HG03521 (cell line): ENCODE measurements around the gene PPDPF.

Experiments used
- ATAC-seq: cut with Tn5 transposase; IDR thresholded peaks from one replicate; pipeline ENCODE4 v1.9.1; 2021; ENCODE audit warnings: mild to moderate bottlenecking, moderate library complexity; ENCODE audit not compliant: unreplicated experiment

The PPDPF gene

DNA sequence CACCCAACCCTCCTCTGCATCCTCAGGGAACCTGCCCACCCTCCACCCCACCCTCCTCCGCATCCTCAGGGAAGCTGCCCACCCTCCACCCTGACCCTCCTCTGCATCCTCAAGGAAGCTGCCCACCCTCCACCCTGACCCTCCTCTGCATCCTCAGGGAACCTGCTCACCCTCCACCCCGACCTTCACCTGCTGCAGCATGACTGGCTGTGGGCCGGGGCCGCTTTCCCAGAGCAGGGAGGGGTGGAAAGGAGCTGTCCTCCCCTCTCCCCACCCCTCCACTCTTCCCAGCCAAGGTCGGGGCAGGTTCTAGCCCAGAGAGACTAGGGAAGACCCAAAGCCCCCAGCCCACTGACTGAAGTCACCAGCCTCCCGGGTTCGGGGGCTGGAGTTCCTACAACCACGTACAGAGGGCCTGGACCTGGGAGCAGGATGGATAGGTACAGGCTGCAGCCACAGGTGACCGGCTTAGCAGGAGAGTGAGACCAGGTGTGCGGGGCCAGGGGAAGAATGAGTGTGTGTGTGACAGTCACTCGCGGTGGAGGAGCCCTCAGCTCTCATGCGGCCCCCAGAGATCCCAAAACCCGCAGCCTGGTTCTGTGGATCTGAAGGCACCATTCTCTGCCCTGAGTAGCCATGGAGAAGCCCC lies 33.3 kb upstream of the PPDPF start:
- no peak for ATAC-seq

- ATAC-seq = no peak
Measured at GRCh38 chr20:63487781-63488241, 32.8 kb upstream of the PPDPF start.

- ATAC-seq = no peak
Measured at GRCh38 chr20:63488315-63489251, 32.0 kb upstream of the PPDPF start.

- no peak for ATAC-seq
Measured at GRCh38 chr20:63490416-63490815, 30.1 kb upstream of the PPDPF start.

DNA sequence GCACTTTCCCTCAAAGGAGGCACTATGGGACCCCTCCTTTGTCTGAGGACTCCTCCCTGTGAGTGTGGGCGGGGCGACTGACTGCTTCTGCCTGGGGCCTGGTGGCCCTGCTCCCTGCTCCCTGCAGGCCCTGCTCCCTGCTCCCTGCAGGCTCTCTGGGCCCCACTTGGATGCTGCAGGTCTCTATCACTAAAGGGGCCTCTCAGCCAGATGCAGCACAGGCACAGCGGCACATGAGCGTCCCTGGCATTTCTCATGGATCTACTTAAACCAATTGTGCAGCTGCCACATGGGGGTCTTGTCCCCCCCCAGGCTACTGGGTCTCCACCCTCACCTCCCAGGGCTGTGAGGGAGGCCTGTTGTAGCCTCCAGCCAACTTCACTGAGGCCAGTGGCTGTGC lies 29.5 kb upstream of the PPDPF start:
- no peak for ATAC-seq

GRCh38 chr20:63491635-63492230 lies 28.8 kb upstream of the PPDPF start:
- ATAC-seq = no peak

GRCh38 chr20:63492518-63492917 lies 28.0 kb upstream of the PPDPF start:
- no peak for ATAC-seq

DNA sequence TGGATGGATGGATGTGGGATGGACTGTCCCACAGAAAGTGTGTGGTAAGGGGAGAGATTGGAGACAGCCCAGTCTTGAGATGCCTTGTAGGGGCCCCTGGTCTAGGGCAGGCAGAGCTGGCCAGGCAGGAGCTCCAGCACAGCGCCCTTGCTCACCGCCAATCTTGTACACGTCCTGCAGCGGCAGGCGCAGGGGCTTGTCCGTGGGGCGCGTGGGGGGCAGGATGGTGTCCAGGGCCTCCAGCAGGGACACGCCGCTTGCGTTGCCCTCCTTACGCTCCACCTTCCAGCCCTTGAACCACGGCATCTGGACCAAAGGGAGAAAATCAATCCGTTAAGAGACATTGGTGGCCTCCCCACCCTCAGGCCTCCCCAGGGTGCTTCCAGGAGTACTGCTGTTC lies 27.6 kb upstream of the PPDPF start:
- ATAC-seq = no peak

DNA sequence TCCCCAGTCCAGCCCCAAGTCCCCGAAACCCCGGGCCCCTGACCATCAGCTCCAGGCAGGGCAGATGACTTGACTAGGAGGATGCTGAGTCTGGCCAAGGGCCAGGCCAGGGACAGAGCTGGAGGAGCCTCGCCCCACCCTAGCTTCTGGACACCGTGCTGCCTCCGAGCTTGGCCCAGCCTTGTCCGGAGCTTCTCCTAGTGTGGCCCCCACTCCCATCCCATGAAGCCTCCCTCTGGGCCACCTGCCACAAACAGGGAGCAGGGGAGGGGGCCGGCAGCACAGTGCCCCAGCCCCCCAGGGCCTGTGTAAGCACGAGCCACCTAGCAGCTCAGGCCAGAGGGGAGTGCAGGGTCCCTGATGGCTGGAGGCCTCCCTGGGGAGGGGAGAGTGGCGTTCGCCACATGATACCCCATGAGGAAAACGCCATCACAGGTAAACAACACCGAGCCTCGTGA lies 27.0 kb upstream of the PPDPF start:
- no peak for ATAC-seq

- ATAC-seq = no peak
Measured at GRCh38 chr20:63494084-63494419, 26.5 kb upstream of the PPDPF start.

DNA sequence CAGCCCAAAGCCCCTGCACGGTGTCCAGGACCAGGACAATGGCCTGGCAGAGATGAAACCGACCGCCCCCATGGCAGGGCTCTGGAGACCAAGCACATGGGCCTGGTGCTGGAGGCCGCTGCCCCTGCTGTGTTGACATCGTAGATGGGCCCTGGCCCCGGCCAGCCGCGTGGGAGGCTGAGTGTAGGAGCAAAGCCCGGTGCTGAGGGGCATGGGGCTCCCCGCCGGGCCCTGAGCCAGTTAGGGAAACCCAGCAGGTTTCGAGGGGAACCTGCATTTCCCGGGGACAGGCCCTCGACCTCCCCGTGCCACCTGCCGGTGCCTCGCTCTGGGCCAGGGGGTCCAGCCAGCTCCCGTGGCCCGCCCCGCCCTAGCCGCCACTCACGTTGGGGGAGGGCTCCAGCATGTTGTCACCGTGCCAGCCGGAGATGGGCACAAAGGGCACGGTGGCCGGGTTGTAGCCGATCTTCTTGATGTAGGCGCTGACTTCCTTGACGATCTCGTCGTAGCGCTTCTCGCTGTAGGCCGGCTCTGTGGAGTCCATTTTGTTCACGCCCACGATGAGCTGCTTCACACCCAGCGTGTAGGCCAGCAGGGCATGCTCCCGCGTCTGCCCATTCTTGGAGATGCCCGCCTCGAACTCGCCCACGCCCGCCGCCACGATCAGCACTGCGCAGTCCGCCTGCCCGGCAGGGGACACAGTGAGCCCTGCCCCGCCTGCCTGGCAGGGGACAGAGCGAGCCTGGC lies 26.0 kb upstream of the PPDPF start:
- ATAC-seq = no peak

DNA sequence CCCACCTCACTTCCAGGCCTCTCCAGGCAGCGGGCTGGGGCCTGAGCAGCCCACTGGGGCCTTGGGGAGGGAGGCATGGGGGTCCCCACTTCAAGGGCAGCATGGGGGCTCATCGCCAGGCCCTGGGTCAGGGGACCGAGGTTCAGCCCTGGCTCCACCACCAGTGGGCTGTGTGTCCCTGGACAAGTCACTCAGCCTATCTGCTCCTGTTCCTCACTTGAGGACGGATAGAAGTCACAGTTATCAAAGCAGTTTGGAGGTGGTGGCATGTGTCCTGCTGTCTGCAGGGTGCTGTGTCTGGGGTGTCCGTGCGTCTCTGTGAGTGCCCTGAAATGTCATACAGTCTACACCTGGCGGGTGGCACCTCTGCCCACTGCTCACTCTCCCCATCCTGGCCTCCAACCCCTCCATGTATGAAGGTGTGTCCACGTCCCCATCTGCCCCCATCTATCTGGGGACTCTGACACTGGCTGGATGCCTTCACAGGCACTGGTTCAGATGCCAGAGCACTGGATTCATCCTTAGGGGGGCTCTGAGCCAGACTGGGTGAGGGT lies 25.3 kb upstream of the PPDPF start:
- ATAC-seq = no peak

DNA sequence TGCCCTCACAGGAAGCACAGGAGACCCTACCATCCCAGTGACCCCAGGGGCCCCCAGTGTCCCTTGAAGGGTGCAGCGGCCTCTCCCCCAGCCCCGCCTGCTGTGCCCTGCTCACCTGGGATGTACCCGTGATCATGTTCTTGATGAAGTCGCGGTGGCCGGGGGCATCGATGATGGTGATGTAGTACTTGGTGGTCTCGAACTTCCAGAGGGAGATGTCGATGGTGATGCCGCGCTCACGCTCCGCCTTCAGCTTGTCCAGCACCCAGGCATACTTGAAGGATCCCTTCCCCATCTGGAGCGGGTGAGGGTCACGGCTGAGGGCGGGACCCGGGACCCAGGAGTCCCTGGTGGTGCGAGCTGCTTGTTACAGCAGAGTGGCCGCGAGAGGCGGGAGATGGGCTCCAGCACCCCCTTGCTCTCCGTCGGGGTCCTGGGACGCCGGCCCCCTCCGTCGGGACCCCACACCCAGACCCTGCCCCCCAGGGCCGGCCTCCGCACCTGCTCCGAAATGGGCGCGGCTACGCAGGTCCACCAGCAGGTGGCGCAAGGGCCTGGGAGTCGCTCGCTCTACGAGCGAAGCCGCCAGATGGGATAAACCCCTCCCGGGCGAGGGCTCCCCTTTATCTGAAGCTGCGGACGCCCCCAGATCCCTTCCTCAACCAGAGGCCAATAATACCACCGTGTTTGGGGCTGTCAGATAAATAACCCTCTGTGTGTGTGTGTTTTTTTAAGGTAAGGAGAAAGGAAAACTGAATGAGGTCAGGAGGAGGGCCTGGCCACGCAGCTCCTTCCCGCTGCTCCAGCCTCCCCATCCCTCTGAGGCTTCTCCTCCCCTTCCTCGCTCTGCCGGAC lies 24.6 kb upstream of the PPDPF start:
- no peak for ATAC-seq

- no peak for ATAC-seq
Measured at GRCh38 chr20:63496596-63497120, 23.9 kb upstream of the PPDPF start.

DNA sequence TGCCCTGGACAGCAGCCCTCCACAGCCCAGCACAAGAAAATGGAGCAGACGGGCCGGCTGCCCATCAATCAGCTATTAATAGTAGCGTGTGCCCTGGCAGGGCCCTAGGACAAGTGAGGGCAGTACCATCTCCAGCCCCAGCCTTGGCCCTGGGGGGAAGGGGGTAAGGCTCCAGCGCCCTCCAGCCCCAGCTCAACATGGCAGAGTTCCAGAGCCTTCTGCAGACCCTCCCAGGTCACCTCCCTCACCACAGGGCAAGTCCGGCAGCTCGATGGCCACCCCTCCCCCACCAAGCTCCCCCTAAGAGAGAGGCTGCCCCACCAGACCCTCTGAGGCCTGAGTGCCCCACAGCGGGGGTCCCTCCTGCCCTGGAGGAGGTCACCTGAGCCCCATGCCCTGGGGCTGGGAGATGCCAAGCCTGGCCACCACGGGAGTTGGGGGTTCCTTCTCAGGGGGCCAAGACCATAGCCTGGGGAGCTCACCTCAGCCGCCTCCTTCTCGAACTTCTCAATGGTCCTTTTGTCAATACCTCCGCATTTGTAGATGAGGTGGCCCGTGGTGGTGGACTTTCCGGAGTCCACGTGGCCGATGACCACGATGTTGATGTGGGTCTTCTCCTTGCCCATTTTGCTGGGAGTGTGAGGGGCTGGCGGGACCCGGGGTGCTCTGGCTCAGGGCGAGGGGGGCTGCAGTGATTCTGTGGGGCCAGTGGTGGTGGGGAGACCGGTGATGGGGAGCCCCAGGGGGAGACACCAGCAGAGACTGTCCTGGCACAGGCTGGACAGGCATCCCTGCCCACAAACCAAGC lies 23.2 kb upstream of the PPDPF start:
- no peak for ATAC-seq

DNA sequence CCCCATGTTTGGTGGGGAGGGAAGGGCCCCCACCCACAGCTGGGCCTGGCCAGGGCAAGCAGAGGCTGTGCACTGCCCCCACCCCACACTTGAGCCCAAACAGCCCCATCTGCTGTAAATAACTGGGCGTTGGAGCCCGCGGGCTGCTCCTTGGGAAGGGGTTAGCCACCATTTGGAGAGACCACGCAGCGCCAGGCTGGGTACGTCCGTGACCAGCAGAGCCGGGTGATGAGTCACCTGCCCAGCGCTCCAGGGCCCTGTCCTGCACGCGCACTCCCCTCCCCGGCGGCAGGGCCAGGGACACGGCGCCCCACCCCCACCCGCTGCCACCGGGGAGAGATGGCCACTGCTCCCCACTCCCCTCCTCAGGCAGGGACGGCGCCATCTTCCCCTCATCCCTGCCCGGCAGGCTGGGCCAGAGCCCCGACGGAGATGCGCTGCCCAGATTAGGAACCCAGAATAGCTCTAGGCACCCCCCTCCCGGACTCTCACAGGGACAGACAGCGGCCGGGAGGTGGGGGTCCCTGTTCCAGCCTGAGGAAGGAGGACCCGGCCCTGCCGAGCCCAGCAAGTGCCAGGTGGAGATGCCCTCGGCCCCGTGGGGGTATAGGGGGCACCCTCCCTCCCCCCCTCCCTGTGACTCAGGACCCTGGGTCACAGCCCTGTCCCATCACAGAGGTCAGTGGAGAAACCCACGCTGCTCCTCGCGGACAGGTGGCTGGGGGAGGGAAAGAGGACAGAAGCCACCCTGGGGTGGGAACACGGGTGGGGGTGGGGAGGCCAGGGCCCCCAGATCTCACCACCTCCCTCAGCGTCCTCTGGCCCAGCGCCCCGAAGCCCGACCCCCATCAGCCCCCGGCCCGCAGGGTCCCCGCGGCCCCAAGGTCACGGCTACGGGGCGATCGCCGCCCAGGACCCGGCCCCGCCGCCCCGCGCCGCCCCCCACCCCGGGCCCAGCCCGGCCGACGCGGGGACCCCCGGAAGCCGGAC lies 22.3 kb upstream of the PPDPF start:
- no peak for ATAC-seq

- ATAC-seq = no peak
Measured at GRCh38 chr20:63498960-63499337, 21.6 kb upstream of the PPDPF start, which contains the start of gene EEF1A2. Gene EEF1A2, minus strand, starts transcription at chr20:63499083. Its CDS starts 1,320 bp downstream, at chr20:63497763.
